ENCODE results near the gene CCDC63.

GRCh38 chr12:110940933-110941332, 94.1 kb downstream of the CCDC63 start:
- TF ChIP-seq EZH2 (conservative IDR thresholded peaks at IDR 0.05; ENCODE audit: low read depth, low read length) (no peak), NR1H2 (CRISPR knock-in tag; IDR thresholded peaks at IDR 0.05; ENCODE audit: borderline replicate concordance, low read depth) (no peak), CEBPZ (IDR thresholded peaks at IDR 0.05; ENCODE audit: low read length) (no peak), CTCF (CRISPR knock-in tag; IDR thresholded peaks at IDR 0.05) (no peak), AGO1 (IDR thresholded peaks at IDR 0.05; ENCODE audit: low read depth, low read length, poor library complexity, severe bottlenecking) (no peak), NFIC (IDR thresholded peaks at IDR 0.05; ENCODE audit: low read length) (no peak), ZUFSP (CRISPR knock-in tag; IDR thresholded peaks at IDR 0.05; ENCODE audit: borderline replicate concordance) (no peak), PRDM15 (CRISPR knock-in tag; IDR thresholded peaks at IDR 0.05) (no peak), PHF5A (CRISPR knock-in tag; IDR thresholded peaks at IDR 0.05; ENCODE audit: low read depth, unreplicated experiment) (no peak)

Data from HepG2 (cell line).